ENCODE data around the gene OR6C75.

Gene OR6C75

GRCh38 chr12:55416961-55417360 is 54.2 kb downstream of the OR6C75 start:
- TF ChIP-seq, protein P1, sequence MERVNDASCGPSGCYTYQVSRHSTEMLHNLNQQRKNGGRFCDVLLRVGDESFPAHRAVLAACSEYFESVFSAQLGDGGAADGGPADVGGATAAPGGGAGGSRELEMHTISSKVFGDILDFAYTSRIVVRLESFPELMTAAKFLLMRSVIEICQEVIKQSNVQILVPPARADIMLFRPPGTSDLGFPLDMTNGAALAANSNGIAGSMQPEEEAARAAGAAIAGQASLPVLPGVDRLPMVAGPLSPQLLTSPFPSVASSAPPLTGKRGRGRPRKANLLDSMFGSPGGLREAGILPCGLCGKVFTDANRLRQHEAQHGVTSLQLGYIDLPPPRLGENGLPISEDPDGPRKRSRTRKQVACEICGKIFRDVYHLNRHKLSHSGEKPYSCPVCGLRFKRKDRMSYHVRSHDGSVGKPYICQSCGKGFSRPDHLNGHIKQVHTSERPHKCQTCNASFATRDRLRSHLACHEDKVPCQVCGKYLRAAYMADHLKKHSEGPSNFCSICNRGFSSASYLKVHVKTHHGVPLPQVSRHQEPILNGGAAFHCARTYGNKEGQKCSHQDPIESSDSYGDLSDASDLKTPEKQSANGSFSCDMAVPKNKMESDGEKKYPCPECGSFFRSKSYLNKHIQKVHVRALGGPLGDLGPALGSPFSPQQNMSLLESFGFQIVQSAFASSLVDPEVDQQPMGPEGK (CRISPR knock-in tag; IDR thresholded peaks at IDR 0.05; ENCODE audit: borderline replicate concordance) = no peak
- TF ChIP-seq ZFP3 (CRISPR knock-in tag; IDR thresholded peaks at IDR 0.05) (no peak), BACH2 (CRISPR knock-in tag; IDR thresholded peaks at IDR 0.05; ENCODE audit: borderline replicate concordance) (no peak), ZNF565 (CRISPR knock-in tag; conservative IDR thresholded peaks at IDR 0.05; ENCODE audit: low read depth) (no peak), ZFP30 (CRISPR knock-in tag; IDR thresholded peaks at IDR 0.05) (no peak), TOX (CRISPR knock-in tag; IDR thresholded peaks at IDR 0.05; ENCODE audit: borderline replicate concordance) (no peak), POU6F1 (CRISPR knock-in tag; IDR thresholded peaks at IDR 0.05; ENCODE audit: borderline replicate concordance, low read depth) (no peak)
- no peak for ATAC-seq

Data from SK-N-SH treated with all-trans-retinoic acid at 6 μM for 48 hours (cell line).